Osteoblast (primary cell): ENCODE measurements around the gene IL22RA2. TPM values are rescaled to one million over a fixed set of nuclear protein-coding genes. Genes with fewer than 3 reads are reported as not detected.

Experiments
- DNase-seq: peaks from one replicate; pipeline ENCODE4 v3.0.0; 2011; ENCODE audit warnings: low spot score, mixed read lengths; ENCODE audit not compliant: insufficient read length; ENCODE audit errors: missing footprints
- H2AFZ ChIP-seq: 2 replicates; pipeline ENCODE4 v1.6.0; 2011; ENCODE audit warnings: mild to moderate bottlenecking, low read length
- H3K27ac ChIP-seq: 2 replicates; pipeline ENCODE4 v1.5.1; 2011; ENCODE audit warnings: mild to moderate bottlenecking, low read depth, low read length, moderate library complexity
- H3K27me3 ChIP-seq: 2 replicates; pipeline ENCODE4 v1.6.0; 2012; ENCODE audit warnings: mild to moderate bottlenecking, control low read depth, inconsistent platforms, low read length, moderate library complexity; ENCODE audit not compliant: insufficient read depth
- H3K36me3 ChIP-seq: 2 replicates; pipeline ENCODE4 v1.5.1; 2011; ENCODE audit warnings: mild to moderate bottlenecking, low read length, control low read depth, moderate library complexity; ENCODE audit not compliant: insufficient read depth
- H3K4me1 ChIP-seq: 2 replicates; pipeline ENCODE4 v1.5.1; 2011; ENCODE audit warnings: mild to moderate bottlenecking, low read length, control low read depth, moderate library complexity; ENCODE audit not compliant: insufficient read depth
- H3K4me2 ChIP-seq: 2 replicates; pipeline ENCODE4 v1.6.0; 2011; ENCODE audit warnings: mild to moderate bottlenecking, low read length; ENCODE audit not compliant: insufficient read depth
- H3K4me3 ChIP-seq: fragments of 200-600 bp; sonication (generic); 3 replicates; pipeline ENCODE4 v1.5.1; 2012; ENCODE audit warnings: mild to moderate bottlenecking, low read length, inconsistent platforms; ENCODE audit not compliant: insufficient read depth
- H3K79me2 ChIP-seq: 2 replicates; pipeline ENCODE4 v1.6.0; 2012; ENCODE audit warnings: mild to moderate bottlenecking, low read length, control low read depth, inconsistent platforms; ENCODE audit not compliant: insufficient read depth
- H3K9me3 ChIP-seq: 2 replicates; pipeline ENCODE4 v1.5.1; 2011; ENCODE audit warnings: low read depth, low read length, control low read depth
- H4K20me1 ChIP-seq: 2 replicates; pipeline ENCODE4 v1.6.0; 2012; ENCODE audit warnings: mild to moderate bottlenecking, low read length, control low read depth; ENCODE audit not compliant: insufficient read depth
- CTCF ChIP-seq: IDR thresholded peaks from 2 replicates; pipeline ENCODE4 v1.5.1; 2011; ENCODE audit warnings: mild to moderate bottlenecking, low read depth, low read length, moderate library complexity; ENCODE audit errors: extremely low read depth
- total RNA-seq: library from RNA; depleted of rRNA; stranded (reverse); fragments of >200 nt; gene quantifications from 2 replicates; pipeline ENCODE4 v1.2.3, GENCODE V29; 2012

Gene IL22RA2
- total RNA-seq, 1 donor: not detected

- DNase-seq: no peak
- H4K20me1 ChIP-seq: no peaks in the 10 kb centered on the region
- peaks cover 11% of the 10 kb centered on the region for H3K27me3 ChIP-seq
- H3K4me1 ChIP-seq: no peaks in the 10 kb centered on the region
- no peak overlapping the region for H2AFZ ChIP-seq
- no peaks in the 10 kb centered on the region for H3K79me2 ChIP-seq
- no peaks in the 10 kb centered on the region for H3K36me3 ChIP-seq
- TF ChIP-seq CTCF: no peak
- H3K4me3 ChIP-seq: no peak overlapping the region
- H3K4me2 ChIP-seq: no peak overlapping the region
- no peak overlapping the region for H3K27ac ChIP-seq
- H3K9me3 ChIP-seq: no peaks in the 10 kb centered on the region
Measured at GRCh38 chr6:137095651-137096238, 77.7 kb downstream of the IL22RA2 start.

GRCh38 chr6:137095093-137095492, 78.4 kb downstream of the IL22RA2 start:
- no peak for DNase-seq
- peaks cover 11% of the 10 kb centered on the region for H3K27me3 ChIP-seq
- no peaks in the 10 kb centered on the region for H3K79me2 ChIP-seq
- H3K4me1 ChIP-seq: no peaks in the 10 kb centered on the region
- no peak overlapping the region for H3K27ac ChIP-seq
- no peak overlapping the region for H3K4me3 ChIP-seq
- no peak for TF ChIP-seq CTCF
- no peak overlapping the region for H2AFZ ChIP-seq
- no peaks in the 10 kb centered on the region for H4K20me1 ChIP-seq
- H3K4me2 ChIP-seq: no peak overlapping the region
- H3K9me3 ChIP-seq: no peaks in the 10 kb centered on the region
- H3K36me3 ChIP-seq: no peaks in the 10 kb centered on the region

GRCh38 chr6:137094411-137095008, 78.9 kb downstream of the IL22RA2 start:
- no peaks in the 10 kb centered on the region for H3K36me3 ChIP-seq
- TF ChIP-seq CTCF: peak; percentile 72

More at GRCh38 chr6:137094411-137095008, 78.9 kb downstream of the IL22RA2 start:
- Histone ChIP-seq H3K27me3 (peaks cover 11% of the 10 kb centered on the region), H3K27ac (no peak overlapping the region), H3K9me3 (no peaks in the 10 kb centered on the region), H3K4me2 (no peak overlapping the region), H3K4me1 (no peaks in the 10 kb centered on the region), H3K79me2 (no peaks in the 10 kb centered on the region), H3K4me3 (no peak overlapping the region), H2AFZ (no peak overlapping the region), H4K20me1 (no peaks in the 10 kb centered on the region)
- peak; percentile 50 for DNase-seq

Other genes starting within 250 kb of the IL22RA2 start
- gene IL20RA, start 128.7 kb downstream of the IL22RA2 start, total RNA-seq: 0.29 and 0.36 TPM in 2 replicates
- gene IFNGR1, start 45.7 kb upstream of the IL22RA2 start, total RNA-seq: 62.6 and 68.1 TPM in 2 replicates